Dermis microvascular lymphatic vessel endothelial cell (primary cell): ENCODE measurements around the gene LANCL1. TPM values are rescaled to one million over a fixed set of nuclear protein-coding genes. Genes with fewer than 3 reads are reported as not detected.
"Not testable (repeated sequence)": the region's sequence is repeated elsewhere in the genome, so short reads cannot be mapped to it uniquely, and the experiment has no call there.

ENCODE experiments used
- DNase-seq, 2 donors: peaks; one replicate each; pipeline versions ENCODE4 v3.0.0 to v3.0.0-alpha.2; 2010; ENCODE audit warnings: low read depth in 2 of 2
- total RNA-seq: library from RNA; depleted of rRNA; stranded (reverse); fragments of >200 nt; gene quantifications from 2 replicates; pipeline ENCODE4 v1.2.1, GENCODE V29; 2014

The LANCL1 gene
- total RNA-seq, 1 donor from 2014 or later, result 22.1 TPM

DNA sequence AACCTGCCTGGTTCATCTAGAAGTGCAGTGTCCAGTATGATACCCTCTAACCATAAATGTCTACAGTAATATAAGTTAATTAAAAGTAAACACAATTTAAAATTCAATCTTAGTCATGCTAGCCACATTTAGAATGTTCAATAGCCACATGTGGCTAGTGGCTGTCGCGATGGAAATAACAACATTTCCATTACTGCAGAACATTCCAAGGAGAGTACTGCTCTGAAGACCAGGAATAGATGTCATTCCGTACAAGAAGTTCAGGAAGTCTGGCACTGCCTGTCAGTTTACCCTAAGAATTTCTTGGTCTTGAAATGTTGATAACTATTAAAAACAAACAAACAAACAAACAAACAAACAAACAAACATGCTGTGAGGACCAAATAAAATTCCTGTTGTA, 17.2 kb downstream of the LANCL1 start:
- no peak for DNase-seq

DNA sequence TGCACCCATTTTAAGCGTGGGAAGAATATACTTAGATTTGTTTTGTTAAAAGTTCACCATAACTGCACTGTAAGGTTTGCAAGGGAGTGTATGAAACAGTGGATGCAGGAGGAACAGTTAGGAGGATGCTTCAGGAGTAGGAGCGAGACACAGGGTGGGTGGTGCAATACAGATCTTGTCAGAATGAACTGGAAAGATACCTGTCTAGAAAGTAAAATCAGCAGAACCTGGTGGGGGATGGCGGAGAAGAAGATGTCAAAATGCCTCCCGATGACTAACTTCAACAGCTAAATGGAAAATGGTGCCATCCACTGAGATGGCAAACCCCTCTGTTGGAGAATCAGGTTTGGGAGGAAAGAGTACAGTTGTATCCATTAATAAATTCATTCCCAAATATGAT, 18.2 kb downstream of the LANCL1 start:
- DNase-seq, result no peak

GRCh38 chr2:210456571-210456970, 20.0 kb downstream of the LANCL1 start:
- DNase-seq, result no peak

DNA sequence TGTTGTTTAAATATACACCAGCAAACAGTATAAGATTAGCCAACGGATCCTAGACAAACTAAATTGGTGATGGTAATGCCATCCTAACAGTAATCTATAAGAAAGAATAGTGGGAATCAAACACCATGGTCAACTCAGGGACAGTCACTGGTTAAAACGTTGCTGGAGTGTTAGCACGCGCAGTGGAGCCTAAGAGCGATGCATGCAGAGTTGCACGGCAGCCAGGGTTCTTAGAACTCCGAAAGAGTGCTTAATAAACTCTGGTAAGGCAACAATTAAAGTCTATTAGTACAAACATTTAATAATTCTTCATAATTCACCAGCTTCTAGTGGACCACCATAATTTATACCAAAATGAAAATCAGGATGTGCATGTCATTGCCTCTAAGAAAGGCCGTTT, 22.2 kb downstream of the LANCL1 start:
- no peak for DNase-seq

DNA sequence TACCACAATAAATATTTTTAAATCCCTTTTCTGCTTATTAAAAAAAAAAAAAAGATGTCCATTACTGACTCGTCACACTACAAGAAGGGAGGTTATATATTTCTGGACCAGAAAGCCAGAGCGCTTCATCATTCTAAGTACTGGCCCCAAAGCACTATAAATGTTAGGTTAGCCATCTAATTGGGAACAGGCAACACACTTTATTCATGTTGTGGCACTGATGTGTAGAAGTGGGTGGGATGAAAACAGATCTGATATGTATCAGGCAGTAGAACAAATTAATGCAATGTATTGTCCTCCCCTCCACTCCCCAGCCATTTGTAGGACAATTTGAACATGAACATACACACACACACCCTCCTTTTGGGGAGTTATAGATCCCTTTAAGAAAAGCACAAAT, 24.4 kb downstream of the LANCL1 start:
- no peak for DNase-seq

DNA sequence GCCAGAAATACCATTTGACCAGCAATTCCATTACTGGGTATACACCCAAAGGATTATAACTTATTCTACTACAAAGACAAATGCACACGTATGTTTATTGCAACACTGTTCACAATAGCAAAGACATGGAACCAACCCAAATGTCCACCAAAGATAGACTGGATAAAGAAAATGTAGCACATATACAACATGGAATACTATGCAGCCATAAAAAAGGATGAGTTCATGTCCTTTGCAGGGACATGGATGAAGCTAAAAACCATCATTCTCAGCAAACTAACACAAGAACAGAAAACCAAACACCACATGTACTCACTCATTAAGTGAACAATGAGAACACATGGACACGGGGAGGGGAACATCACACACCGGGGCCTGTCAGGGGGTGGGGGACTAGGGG, 25.6 kb downstream of the LANCL1 start:
- DNase-seq, result not testable (repeated sequence)

DNA sequence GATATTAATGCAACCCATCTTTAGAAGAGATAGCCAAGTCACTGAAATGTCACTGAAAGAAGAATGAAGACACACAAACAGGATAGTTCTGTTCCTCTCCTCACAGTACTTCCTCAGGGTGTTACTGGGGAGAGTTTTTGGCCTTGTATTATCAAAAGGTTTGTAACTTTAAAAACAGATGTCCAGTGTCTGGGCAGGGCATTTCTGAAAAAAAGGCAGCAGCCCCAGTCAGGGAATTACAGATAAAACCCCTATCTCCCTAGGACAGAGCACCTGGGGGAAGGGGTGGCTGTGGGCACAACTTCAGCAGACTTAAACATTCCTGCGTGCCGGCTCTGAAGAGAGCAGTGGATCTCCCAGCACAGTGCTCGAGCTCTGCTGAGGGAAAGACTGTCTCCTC, 30.8 kb downstream of the LANCL1 start:
- DNase-seq, result no peak

GRCh38 chr2:210445116-210445707, 31.3 kb downstream of the LANCL1 start:
- peak; percentile 9 to 23 for DNase-seq

- DNase-seq, result no peak
These were observed 33.0 kb downstream of the LANCL1 start for GRCh38 chr2:210443527-210443926.

- no peak for DNase-seq
These were observed 33.7 kb downstream of the LANCL1 start for GRCh38 chr2:210442878-210443277.

DNA sequence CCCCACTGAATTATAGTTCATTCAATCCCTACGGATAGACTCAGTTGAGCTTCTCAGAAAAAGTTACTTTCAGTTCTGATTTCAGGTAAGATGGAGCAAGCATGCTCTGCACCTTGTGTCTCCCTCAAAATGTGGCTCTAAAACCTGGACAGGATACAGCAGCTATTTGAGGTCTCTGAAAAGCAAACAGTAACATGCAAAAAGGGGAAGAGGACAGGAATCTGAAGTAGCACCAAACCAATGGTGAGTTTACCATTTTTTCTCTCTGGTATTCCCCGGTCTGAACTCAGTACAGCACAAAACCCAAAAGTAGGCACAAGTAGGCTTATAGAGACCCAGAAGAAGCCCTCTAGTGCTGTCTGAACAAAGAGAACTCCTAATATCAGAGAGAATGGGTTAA, 34.1 kb downstream of the LANCL1 start:
- no peak for DNase-seq

DNA sequence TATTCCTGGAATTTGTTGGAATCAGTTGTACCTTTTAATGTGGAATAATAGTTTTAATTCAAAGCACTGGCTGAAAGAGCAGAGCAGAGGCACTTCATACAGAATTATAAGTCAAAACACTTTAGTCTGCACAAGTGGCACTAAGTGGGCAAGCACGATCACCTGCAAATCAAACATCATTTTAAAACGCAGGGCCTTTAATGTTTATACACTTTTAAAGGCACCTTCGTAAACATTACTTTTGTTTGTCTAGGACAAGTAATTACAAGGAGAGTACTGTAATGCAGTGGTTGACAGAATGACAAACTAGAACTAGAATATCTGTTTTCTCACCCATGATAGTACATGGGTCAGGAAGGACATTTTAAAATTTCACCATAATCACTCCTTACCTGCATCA, 36.4 kb downstream of the LANCL1 start:
- no peak for DNase-seq

GRCh38 chr2:210435439-210435838, 41.1 kb downstream of the LANCL1 start:
- DNase-seq, result no peak

GRCh38 chr2:210432633-210433032, 43.9 kb downstream of the LANCL1 start:
- DNase-seq, result no peak

DNA sequence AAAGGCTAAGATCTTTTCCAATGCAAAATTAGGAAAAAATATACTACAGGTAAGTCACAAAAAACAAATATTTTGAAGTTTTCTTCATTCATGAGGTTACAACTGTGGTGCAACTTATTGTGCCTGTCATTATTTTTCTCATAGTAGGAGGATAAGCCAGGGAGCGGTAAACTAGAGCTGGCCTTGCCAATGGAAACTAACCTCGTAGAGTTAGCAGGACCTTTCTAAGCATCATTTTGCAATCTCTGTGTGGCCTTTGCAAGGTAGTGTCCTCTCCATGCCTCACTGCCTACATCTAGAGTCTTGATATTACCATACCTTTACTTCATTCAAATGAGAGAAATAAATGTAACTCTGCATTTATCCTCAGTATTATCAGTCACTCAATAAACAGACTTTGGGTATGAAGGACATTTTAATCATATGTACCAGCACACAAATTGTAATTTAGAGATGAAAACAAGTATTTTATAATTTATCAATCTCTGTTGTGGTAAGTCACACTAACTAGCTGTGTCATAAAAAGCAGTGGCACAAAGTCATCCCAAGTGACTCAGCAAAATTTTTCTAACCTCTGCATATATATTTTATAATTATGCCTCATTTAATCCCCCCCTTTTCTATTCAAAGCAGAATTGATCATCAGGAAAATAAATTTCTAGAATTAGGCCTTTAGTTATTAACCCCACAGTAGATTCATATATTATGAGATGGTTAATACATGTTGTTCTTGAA, 47.0 kb downstream of the LANCL1 start:
- no peak for DNase-seq

GRCh38 chr2:210428393-210429179, 48.0 kb downstream of the LANCL1 start:
- DNase-seq, result no peak

DNA sequence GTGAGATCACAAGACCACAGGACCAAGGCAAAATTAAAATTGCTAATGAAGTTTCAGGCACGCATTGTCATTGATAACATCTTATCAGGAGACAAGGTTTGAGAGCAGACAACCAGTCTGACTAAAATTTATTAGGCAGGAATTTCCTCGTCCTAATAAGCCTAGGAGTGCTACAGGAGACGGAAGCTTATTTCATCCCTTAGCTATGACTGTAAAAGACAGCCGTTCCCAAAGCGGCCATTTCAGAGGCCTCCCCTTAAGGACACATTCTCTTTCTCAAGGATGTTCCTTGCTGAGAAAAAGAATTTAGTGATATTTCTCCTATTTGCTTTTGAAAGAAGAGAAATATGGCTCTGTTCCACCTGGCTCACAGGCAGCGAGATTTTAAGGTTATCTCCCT, 49.2 kb downstream of the LANCL1 start:
- not testable (repeated sequence) for DNase-seq

- DNase-seq, result no peak
These were observed 54.2 kb downstream of the LANCL1 start for GRCh38 chr2:210422366-210422765.

DNA sequence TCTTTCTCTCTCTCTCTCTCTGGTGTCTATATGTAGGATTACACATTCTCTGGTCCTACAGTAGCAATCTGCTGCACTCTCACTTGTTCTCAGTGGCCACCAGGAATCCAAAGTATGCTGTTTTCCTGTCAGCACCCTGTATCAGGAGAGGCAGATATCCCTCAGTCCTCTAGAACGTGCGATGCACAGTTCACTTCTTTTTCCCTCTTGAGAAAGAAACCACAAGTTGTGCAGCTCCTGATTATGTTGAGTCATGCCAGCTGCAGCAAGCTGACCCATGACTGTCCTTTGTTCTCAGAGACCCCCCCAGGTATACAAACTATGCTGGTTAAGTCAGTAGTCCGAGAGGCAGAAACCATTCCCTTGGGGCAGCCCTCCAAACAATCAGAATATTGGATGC, 54.6 kb downstream of the LANCL1 start:
- no peak for DNase-seq

GRCh38 chr2:210412660-210413059, 63.9 kb downstream of the LANCL1 start:
- DNase-seq, result no peak

GRCh38 chr2:210410542-210410941, 66.0 kb downstream of the LANCL1 start:
- DNase-seq, result no peak

GRCh38 chr2:210399440-210400041, 77.0 kb downstream of the LANCL1 start:
- peak; percentile 4 to 19 for DNase-seq
